ENCODE measurements around the gene SLC49A3. TPM values are rescaled to one million over a fixed set of nuclear protein-coding genes. Genes with fewer than 3 reads are reported as not detected.
A peak's percentile ranks its signal among the peaks of the same experiment; 100 is the strongest.

SLC49A3 gene
- total RNA-seq, 2 experiments from 2014 or later = 0.22 to 0.91 TPM

GRCh38 chr4:661881-662761 lies 26.8 kb downstream of the SLC49A3 start:
- Histone ChIP-seq H3K9me3 (ENCODE audit: control insufficient read depth in 1 of 2, insufficient read depth in 1 of 2, low read length in 2 of 2) (no peaks in the 10 kb centered on the region), H3K27ac (ENCODE audit: low read depth in 1 of 2, low read length in 2 of 2) (no peak overlapping the region), H3K4me3 (ENCODE audit: low read length) (no peak overlapping the region), H3K4me1 (ENCODE audit: insufficient read depth, low read length) (peaks cover 22% of the 10 kb centered on the region), H3K27me3 (ENCODE audit: control insufficient read depth in 1 of 2, insufficient read depth in 2 of 2, low read length in 2 of 2) (no peaks in the 10 kb centered on the region), H3K36me3 (ENCODE audit: insufficient read depth, low read length) (no peaks in the 10 kb centered on the region)
- Mint-ChIP-seq H3K27me3 (no peaks in the 10 kb centered on the region), H3K36me3 (ENCODE audit: low read depth) (peaks cover 5% of the 10 kb centered on the region), H3K4me3 (peak overlapping the region; percentile 88), H3K27ac (peak overlapping the region; percentile 80), H3K9me3 (no peaks in the 10 kb centered on the region), H3K4me1 (ENCODE audit: low read depth) (peaks cover 10% of the 10 kb centered on the region)
- ChIA-PET CTCF (no interaction called here), POLR2A (interaction anchor here (1.1 to 4.3 kb wide), 2 partner anchors 12 to 120 kb away, joined by 3 to 64 read pairs; partner anchors contain the start of genes ATP5ME and MYL5)
- no peak for TF ChIP-seq CTCF (IDR thresholded peaks at IDR 0.05)
- intact Hi-C loops (cut with DNase I, micrococcal nuclease) = loop anchor here (5.0 kb wide), 3 partner anchors 120 to 325 kb away; partner anchors contain the start of genes PIGG (in 1 of the 2), ZNF141 (in 1 of the 2) and ZNF721 (in 1 of the 2)
- DNase-seq = peak in 2 of 14 experiments; percentile 2 to 21
- no peak for ATAC-seq (ENCODE audit: poor library complexity)

- Histone ChIP-seq H3K4me3 (ENCODE audit: low read length) (no peak overlapping the region), H3K36me3 (ENCODE audit: insufficient read depth, low read length) (no peaks in the 10 kb centered on the region), H3K4me1 (ENCODE audit: insufficient read depth, low read length) (peaks cover 22% of the 10 kb centered on the region), H3K9me3 (ENCODE audit: control insufficient read depth in 1 of 2, insufficient read depth in 1 of 2, low read length in 2 of 2) (no peaks in the 10 kb centered on the region), H3K27me3 (ENCODE audit: control insufficient read depth in 1 of 2, insufficient read depth in 2 of 2, low read length in 2 of 2) (no peaks in the 10 kb centered on the region), H3K27ac (ENCODE audit: low read depth in 1 of 2, low read length in 2 of 2) (no peak overlapping the region)
- ATAC-seq (ENCODE audit: poor library complexity) (no peak), DNase-seq (peak in 1 of 14 experiments; percentile 1)
- H3K4me1 Mint-ChIP-seq (ENCODE audit: low read depth) = peaks cover 10% of the 10 kb centered on the region
- intact Hi-C loops (cut with DNase I, micrococcal nuclease) = loop anchor here (5.0 kb wide), 3 partner anchors 121 to 324 kb away; partner anchors contain the start of genes PIGG (in 1 of the 2), ZNF141 (in 1 of the 2) and ZNF721 (in 1 of the 2)
- no peaks in the 10 kb centered on the region for H3K27me3 Mint-ChIP-seq
- H3K36me3 Mint-ChIP-seq (ENCODE audit: low read depth) = peaks cover 5% of the 10 kb centered on the region
- no peak for TF ChIP-seq CTCF (IDR thresholded peaks at IDR 0.05)
- H3K27ac Mint-ChIP-seq = peak overlapping the region; percentile 28
- no peaks in the 10 kb centered on the region for H3K9me3 Mint-ChIP-seq
- H3K4me3 Mint-ChIP-seq = peak overlapping the region; percentile 34
- ChIA-PET CTCF (no interaction called here), POLR2A (no interaction called here)
These were observed 27.7 kb downstream of the SLC49A3 start for GRCh38 chr4:661231-661630.

- ChIA-PET POLR2A (no interaction called here), CTCF (no interaction called here)
- peaks cover 22% of the 10 kb centered on the region for H3K4me1 ChIP-seq (ENCODE audit: insufficient read depth, low read length)
- intact Hi-C loops (cut with DNase I, micrococcal nuclease) = loop anchor here (5.0 kb wide), 3 partner anchors 122 to 323 kb away; partner anchors contain the start of genes PIGG (in 1 of the 2), ZNF141 (in 1 of the 2) and ZNF721 (in 1 of the 2)
- peak overlapping the region; percentile 28 for H3K27ac Mint-ChIP-seq
- H3K36me3 Mint-ChIP-seq (ENCODE audit: low read depth) = peaks cover 5% of the 10 kb centered on the region
- no peaks in the 10 kb centered on the region for H3K9me3 Mint-ChIP-seq
- peaks cover 10% of the 10 kb centered on the region for H3K4me1 Mint-ChIP-seq (ENCODE audit: low read depth)
- no peak for TF ChIP-seq CTCF (IDR thresholded peaks at IDR 0.05)
- no peak overlapping the region for H3K27ac ChIP-seq (ENCODE audit: low read depth in 1 of 2, low read length in 2 of 2)
- ATAC-seq (ENCODE audit: poor library complexity) = no peak
- no peaks in the 10 kb centered on the region for H3K36me3 ChIP-seq (ENCODE audit: insufficient read depth, low read length)
- H3K4me3 Mint-ChIP-seq = peak overlapping the region; percentile 50
- no peak for DNase-seq
- H3K9me3 ChIP-seq (ENCODE audit: control insufficient read depth in 1 of 2, insufficient read depth in 1 of 2, low read length in 2 of 2) = no peaks in the 10 kb centered on the region
- no peaks in the 10 kb centered on the region for H3K27me3 ChIP-seq (ENCODE audit: control insufficient read depth in 1 of 2, insufficient read depth in 2 of 2, low read length in 2 of 2)
- no peaks in the 10 kb centered on the region for H3K27me3 Mint-ChIP-seq
- H3K4me3 ChIP-seq (ENCODE audit: low read length) = no peak overlapping the region
These were observed 28.6 kb downstream of the SLC49A3 start for GRCh38 chr4:660401-660800.
